Endodermal cell (in vitro differentiated cells): ENCODE results near the gene DCXR. TPM values are rescaled to one million over a fixed set of nuclear protein-coding genes. Genes with fewer than 3 reads are reported as not detected.

Source experiments
- DNase-seq: peaks from one replicate; pipeline ENCODE4 v3.0.0-alpha.2; 2017
- H3K27ac ChIP-seq: 2 replicates; pipeline ENCODE4 v1.5.1; 2013; ENCODE audit warnings: mild to moderate bottlenecking, low read depth, low read length, moderate library complexity
- H3K27me3 ChIP-seq: 2 replicates; pipeline ENCODE4 v1.6.1; 2013; ENCODE audit warnings: mild to moderate bottlenecking, low read length, moderate library complexity; ENCODE audit not compliant: insufficient read depth, control insufficient read depth, poor library complexity, severe bottlenecking
- H3K36me3 ChIP-seq: 2 replicates; pipeline ENCODE4 v1.7.0; 2013; ENCODE audit warnings: mild to moderate bottlenecking, low read length, moderate library complexity; ENCODE audit not compliant: control insufficient read depth, insufficient read depth
- H3K4me1 ChIP-seq: one replicate; pipeline ENCODE4 v1.7.0; 2013; ENCODE audit warnings: low read length; ENCODE audit not compliant: control insufficient read depth, insufficient read depth
- H3K4me3 ChIP-seq: 2 replicates; pipeline ENCODE4 v1.5.1; 2013; ENCODE audit warnings: mild to moderate bottlenecking, low read length, moderate library complexity
- H3K9ac ChIP-seq: 2 replicates; pipeline ENCODE4 v1.6.1; 2013; ENCODE audit warnings: mild to moderate bottlenecking, low read length, moderate library complexity; ENCODE audit not compliant: poor library complexity, severe bottlenecking; ENCODE audit errors: extremely low read depth
- H3K9me3 ChIP-seq: 2 replicates; pipeline ENCODE4 v1.6.1; 2013; ENCODE audit warnings: mild to moderate bottlenecking, low read length, moderate library complexity; ENCODE audit not compliant: control insufficient read depth
- H3K27ac Mint-ChIP-seq: 2 replicates; pipeline ENCODE4 v1.8.0; 2020; ENCODE audit warnings: mixed read lengths
- H3K27me3 Mint-ChIP-seq: 2 replicates; pipeline ENCODE4 v1.8.0; 2021; ENCODE audit warnings: mild to moderate bottlenecking, mixed read lengths; ENCODE audit not compliant: insufficient read depth
- H3K36me3 Mint-ChIP-seq: 2 replicates; pipeline ENCODE4 v1.8.0; 2020; ENCODE audit warnings: low read depth, mixed read lengths
- H3K4me1 Mint-ChIP-seq: 2 replicates; pipeline ENCODE4 v1.8.0; 2020; ENCODE audit warnings: mixed read lengths
- H3K4me3 Mint-ChIP-seq: 2 replicates; pipeline ENCODE4 v1.8.0; 2020; ENCODE audit warnings: mild to moderate bottlenecking, moderate library complexity, mixed read lengths
- H3K9me3 Mint-ChIP-seq: 2 replicates; pipeline ENCODE4 v1.8.0; 2020; ENCODE audit warnings: mild to moderate bottlenecking, mixed read lengths
- WGBS, 2 experiments: methylation state at CpG; one replicate each; pipeline versions ENCODE4 v1.1.5 to v1.1.7; 2013; ENCODE audit warnings: missing lambda C conversion rate in 2 of 2, mixed read lengths in 1 of 2; ENCODE audit not compliant: insufficient coverage in 1 of 2, insufficient read length in 1 of 2; 5-methylcytosine and 5-hydroxymethylcytosine counted together
- total RNA-seq, 2 donors: library from RNA; stranded (reverse); fragmentation: NEBNext Ultra II Directional in 1 of 2; extraction: Animal tissue kit (Norgen Biotek cat#: 25700) in 1 of 2; gene quantifications; 2 replicates in 1 of 2; 3 replicates in 1 of 2; pipeline ENCODE4 v1.2.1, GENCODE V29; 2021
- TF ChIP-seq, protein P1 (sequence below): fragments of 200-600 bp; sonication (generic); conservative IDR thresholded peaks from 2 replicates; pipeline ENCODE4 v1.5.0; 2021; ENCODE audit warnings: antibody characterized with exemption, mild to moderate bottlenecking

The DCXR gene
- total RNA-seq, 2 donors from 2014 or later, result 73.8 to 83.6 TPM

DNA sequence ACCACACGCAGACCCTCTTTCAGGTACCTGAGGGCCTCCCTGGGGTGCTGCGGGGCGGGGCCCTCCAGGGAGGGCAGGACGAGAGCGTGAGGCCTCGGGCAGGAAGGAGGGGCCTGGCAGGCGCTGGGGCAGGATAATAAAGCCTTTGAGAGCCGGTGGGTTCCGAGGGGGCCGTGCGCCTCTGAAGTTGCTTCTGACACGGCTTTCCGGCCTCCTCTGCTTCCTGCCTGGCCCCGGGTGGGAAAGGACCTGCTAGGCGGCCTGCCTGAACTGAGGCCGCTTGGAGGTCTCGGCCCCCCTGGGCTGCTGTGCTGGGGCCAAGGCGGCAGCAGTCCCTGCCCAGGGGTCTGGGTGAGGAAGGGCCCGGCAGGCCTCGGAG lies 25.2 kb downstream of the DCXR start:
- Mint-ChIP-seq H3K4me1 (no peaks in the 10 kb centered on the region), H3K27ac (no peak overlapping the region)

DNA sequence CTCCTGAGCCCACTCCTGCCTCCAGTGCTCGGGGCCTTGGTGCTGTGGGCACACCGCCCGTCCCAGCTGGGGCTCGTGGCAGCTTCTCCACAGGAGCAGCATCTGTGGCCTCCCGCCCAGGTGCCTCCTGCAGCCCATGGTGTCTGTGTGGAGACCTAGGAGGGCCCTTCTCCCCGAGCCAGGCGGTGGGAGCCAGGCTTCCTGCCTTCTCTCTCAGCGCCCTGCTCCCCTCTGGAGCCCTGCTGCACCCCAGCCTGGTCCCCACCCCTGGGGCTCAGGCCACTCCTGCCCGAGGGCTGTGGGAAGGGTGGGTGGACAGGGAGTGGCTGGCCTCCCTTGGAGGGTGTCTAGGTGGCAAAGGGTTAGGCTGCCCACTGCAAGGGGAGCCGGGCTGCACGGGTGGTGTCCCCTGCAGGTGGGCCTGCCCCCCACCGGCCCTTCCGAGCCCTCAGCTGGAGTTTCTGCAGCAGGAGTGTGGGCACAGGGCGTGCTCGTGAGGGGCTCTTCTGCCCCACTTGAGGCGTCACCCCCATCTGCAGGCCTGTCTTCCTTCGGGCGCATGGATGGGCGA lies 25.8 kb downstream of the DCXR start:
- H3K9me3 ChIP-seq, result no peaks in the 10 kb centered on the region
- Mint-ChIP-seq H3K4me1 (no peaks in the 10 kb centered on the region), H3K27ac (no peak overlapping the region), H3K4me3 (no peak overlapping the region), H3K27me3 (no peaks in the 10 kb centered on the region), H3K9me3 (no peaks in the 10 kb centered on the region), H3K36me3 (no peaks in the 10 kb centered on the region)
- no peak overlapping the region for H3K9ac ChIP-seq
- H3K27me3 ChIP-seq, result no peaks in the 10 kb centered on the region
- no peak overlapping the region for H3K4me3 ChIP-seq
- TF ChIP-seq, protein P1, sequence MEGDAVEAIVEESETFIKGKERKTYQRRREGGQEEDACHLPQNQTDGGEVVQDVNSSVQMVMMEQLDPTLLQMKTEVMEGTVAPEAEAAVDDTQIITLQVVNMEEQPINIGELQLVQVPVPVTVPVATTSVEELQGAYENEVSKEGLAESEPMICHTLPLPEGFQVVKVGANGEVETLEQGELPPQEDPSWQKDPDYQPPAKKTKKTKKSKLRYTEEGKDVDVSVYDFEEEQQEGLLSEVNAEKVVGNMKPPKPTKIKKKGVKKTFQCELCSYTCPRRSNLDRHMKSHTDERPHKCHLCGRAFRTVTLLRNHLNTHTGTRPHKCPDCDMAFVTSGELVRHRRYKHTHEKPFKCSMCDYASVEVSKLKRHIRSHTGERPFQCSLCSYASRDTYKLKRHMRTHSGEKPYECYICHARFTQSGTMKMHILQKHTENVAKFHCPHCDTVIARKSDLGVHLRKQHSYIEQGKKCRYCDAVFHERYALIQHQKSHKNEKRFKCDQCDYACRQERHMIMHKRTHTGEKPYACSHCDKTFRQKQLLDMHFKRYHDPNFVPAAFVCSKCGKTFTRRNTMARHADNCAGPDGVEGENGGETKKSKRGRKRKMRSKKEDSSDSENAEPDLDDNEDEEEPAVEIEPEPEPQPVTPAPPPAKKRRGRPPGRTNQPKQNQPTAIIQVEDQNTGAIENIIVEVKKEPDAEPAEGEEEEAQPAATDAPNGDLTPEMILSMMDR, result no peak
- no peaks in the 10 kb centered on the region for H3K4me1 ChIP-seq
- no peak for DNase-seq
- WGBS, 2 experiments, result 95% methylated on average over 8 to 19 of the region's 19 CpGs
- H3K36me3 ChIP-seq, result no peaks in the 10 kb centered on the region
- peak overlapping the region; percentile 81 for H3K27ac ChIP-seq

More for the DNA sequence above, 25.2 kb downstream of the DCXR start:
- Mint-ChIP-seq H3K27me3 (no peaks in the 10 kb centered on the region), H3K4me3 (no peak overlapping the region), H3K36me3 (peaks cover under 1% of the 10 kb centered on the region), H3K9me3 (no peaks in the 10 kb centered on the region)
- Histone ChIP-seq H3K4me1 (no peaks in the 10 kb centered on the region), H3K9me3 (no peaks in the 10 kb centered on the region), H3K27me3 (no peaks in the 10 kb centered on the region), H3K27ac (peak overlapping the region; percentile 81), H3K4me3 (no peak overlapping the region), H3K36me3 (no peaks in the 10 kb centered on the region), H3K9ac (no peak overlapping the region)
- 84 to 92% methylated on average over 10 to 20 of the region's 20 CpGs for WGBS, 2 experiments
- DNase-seq, result no peak
- TF ChIP-seq, protein P1, result no peak

DNA sequence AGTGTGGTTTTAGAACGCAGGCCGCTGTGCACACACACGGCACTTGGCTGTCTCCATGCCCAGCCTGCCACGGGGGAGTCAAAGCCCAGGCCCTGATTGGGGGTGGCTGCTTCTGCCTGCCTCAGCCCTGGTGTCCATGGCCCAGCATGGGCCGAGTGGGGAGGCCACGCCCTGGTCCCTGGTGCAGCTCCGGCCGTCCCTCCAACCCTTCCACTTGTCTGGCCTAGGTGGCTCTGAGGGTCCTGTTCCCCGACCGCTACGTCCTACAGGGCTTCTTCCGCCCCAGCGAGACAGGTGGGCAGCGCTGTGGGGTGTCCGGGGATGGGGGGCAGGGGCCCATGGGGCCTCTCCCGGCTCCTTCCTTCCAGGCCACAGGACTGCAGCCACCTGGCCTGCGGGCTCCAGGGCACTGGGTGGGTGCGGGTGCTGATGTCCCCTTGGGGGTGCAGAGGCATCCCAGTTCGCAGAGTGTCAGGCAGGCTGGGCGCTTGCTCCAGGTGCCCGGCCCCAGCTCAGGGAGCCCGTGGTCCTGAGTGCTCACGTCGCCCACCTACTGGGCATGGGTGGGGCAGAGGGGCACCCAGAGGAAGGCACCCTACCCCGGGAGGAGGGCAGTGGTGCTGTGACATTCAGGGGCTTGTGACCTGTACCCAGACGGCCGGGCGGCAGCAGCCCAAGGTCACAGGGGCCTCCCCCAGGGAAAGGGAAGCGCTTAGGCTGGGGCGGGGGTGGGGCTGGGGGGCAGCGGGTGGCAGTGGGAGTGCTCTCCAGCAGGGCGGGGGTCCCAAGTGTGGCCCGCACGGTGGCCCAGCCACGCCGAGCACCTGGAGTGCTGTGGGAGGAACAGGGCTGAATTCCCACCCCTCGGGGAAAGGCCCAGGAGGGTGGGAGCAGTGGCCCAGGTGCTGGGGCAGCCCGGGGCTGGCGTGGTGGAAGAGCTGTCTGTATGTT lies 26.6 kb downstream of the DCXR start:
- Mint-ChIP-seq H3K4me3 (no peak overlapping the region), H3K4me1 (no peaks in the 10 kb centered on the region), H3K9me3 (no peaks in the 10 kb centered on the region), H3K36me3 (no peaks in the 10 kb centered on the region), H3K27me3 (no peaks in the 10 kb centered on the region), H3K27ac (no peak overlapping the region)
- Histone ChIP-seq H3K4me1 (no peaks in the 10 kb centered on the region), H3K27me3 (no peaks in the 10 kb centered on the region), H3K4me3 (no peak overlapping the region), H3K9me3 (no peaks in the 10 kb centered on the region), H3K27ac (no peak overlapping the region), H3K36me3 (no peaks in the 10 kb centered on the region), H3K9ac (no peak overlapping the region)
- no peak for DNase-seq
- TF ChIP-seq, protein P1, result no peak
- 94 to 98% methylated on average over 16 to 39 of the region's 39 CpGs for WGBS, 2 experiments
